IPS-20b (cell line): ENCODE measurements around the gene CCDC190.

ENCODE experiments used
- H3K27ac ChIP-seq: one replicate; pipeline ENCODE4 v1.5.1; 2013; ENCODE audit warnings: low read length
- H3K27me3 ChIP-seq: 2 replicates; pipeline ENCODE4 v1.6.1; 2013; ENCODE audit warnings: mild to moderate bottlenecking, low read length, inconsistent platforms; ENCODE audit not compliant: insufficient read depth
- H3K36me3 ChIP-seq: 2 replicates; pipeline ENCODE4 v1.6.1; 2013; ENCODE audit warnings: low read depth, mild to moderate bottlenecking, inconsistent platforms, low read length, moderate library complexity; ENCODE audit not compliant: insufficient read depth
- H3K4me1 ChIP-seq: 2 replicates; pipeline ENCODE4 v1.6.1; 2013; ENCODE audit warnings: mild to moderate bottlenecking, control low read depth, inconsistent platforms, low read length, moderate library complexity; ENCODE audit not compliant: insufficient read depth
- H3K4me3 ChIP-seq: 2 replicates; pipeline ENCODE4 v1.5.1; 2013; ENCODE audit warnings: mild to moderate bottlenecking, low read length, inconsistent platforms
- H3K9ac ChIP-seq: 2 replicates; pipeline ENCODE4 v1.6.1; 2013; ENCODE audit warnings: low read depth, mild to moderate bottlenecking, inconsistent platforms, low read length, moderate library complexity
- H3K9me3 ChIP-seq: 2 replicates; pipeline ENCODE4 v1.6.1; 2013; ENCODE audit warnings: mild to moderate bottlenecking, low read depth, low read length, inconsistent platforms; ENCODE audit not compliant: insufficient read depth

The CCDC190 gene

GRCh38 chr1:162861101-162861500 lies at the start of gene CCDC190:
Gene CCDC190 (minus strand): TSS chr1:162861175. CDS start chr1:162859646, 1,529 bp downstream.
- Histone ChIP-seq H3K4me1 (no peaks in the 10 kb centered on the region), H3K4me3 (no peak within 1 kb of the TSS), H3K36me3 (no peaks in the 10 kb centered on the region), H3K9me3 (no peaks in the 10 kb centered on the region), H3K9ac (no peak within 1 kb of the TSS), H3K27me3 (no peaks in the 10 kb centered on the region), H3K27ac (no peak within 1 kb of the TSS)

DNA sequence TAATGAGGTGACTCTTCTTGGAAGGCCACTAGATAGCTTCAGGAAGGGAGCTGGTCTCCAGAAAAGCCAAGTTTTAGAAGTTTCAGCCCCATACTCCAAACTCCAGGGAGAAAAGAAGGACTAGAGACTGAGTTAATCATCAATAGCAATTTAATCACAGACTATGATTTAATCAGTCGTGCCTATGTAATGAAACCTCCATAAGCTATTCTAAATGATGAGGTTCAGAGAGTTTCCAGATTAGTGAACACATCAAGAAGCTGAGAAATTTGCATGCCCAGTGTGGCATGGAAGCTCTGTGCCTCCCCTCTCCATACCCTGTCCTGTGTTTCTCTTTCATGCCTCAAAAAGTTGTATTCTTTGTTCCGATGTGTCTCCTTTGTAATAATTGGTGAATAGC lies 49.2 kb upstream of the CCDC190 start:
- Histone ChIP-seq H3K27ac (no peak overlapping the region), H3K4me3 (no peak overlapping the region), H3K4me1 (0 out of 2 replicates have a peak, but pooled peaks cover under 1% of the 10 kb centered on the region), H3K9ac (no peak overlapping the region), H3K27me3 (no peaks in the 10 kb centered on the region), H3K36me3 (no peaks in the 10 kb centered on the region), H3K9me3 (peaks cover 14% of the 10 kb centered on the region)

GRCh38 chr1:162908780-162909179 lies 47.8 kb upstream of the CCDC190 start:
- H3K9ac ChIP-seq: no peak overlapping the region
- peaks cover 14% of the 10 kb centered on the region for H3K9me3 ChIP-seq
- no peaks in the 10 kb centered on the region for H3K27me3 ChIP-seq
- H3K4me3 ChIP-seq: no peak overlapping the region
- 0 out of 2 replicates have a peak, but pooled peaks cover 5% of the 10 kb centered on the region for H3K4me1 ChIP-seq
- H3K27ac ChIP-seq: no peak overlapping the region
- H3K36me3 ChIP-seq: no peaks in the 10 kb centered on the region

GRCh38 chr1:162908236-162908635 lies 47.3 kb upstream of the CCDC190 start:
- Histone ChIP-seq H3K36me3 (no peaks in the 10 kb centered on the region), H3K9ac (no peak overlapping the region), H3K27ac (no peak overlapping the region)

DNA sequence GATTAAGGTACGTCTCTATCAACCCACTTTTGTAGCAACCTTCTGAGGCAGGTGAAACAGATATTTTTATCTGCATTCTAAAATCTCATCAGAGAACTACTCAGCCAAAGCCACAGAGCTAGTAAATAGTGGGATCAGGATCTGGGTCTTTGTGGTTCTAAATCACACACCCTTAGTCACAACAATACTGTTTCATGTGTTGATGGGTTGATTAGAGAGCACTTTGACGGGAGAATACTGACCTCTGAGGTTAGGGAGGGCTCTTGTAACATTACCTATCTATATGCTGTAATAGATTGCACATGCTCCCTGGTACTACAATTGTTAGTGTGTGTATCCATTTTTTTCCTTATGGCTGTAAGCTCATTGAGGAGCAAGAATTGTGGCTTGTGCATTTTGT lies 45.5 kb upstream of the CCDC190 start:
- H3K36me3 ChIP-seq: no peaks in the 10 kb centered on the region
- 0 out of 2 replicates have a peak, but pooled peaks cover 5% of the 10 kb centered on the region for H3K4me1 ChIP-seq
- no peaks in the 10 kb centered on the region for H3K27me3 ChIP-seq
- no peaks in the 10 kb centered on the region for H3K9me3 ChIP-seq
- H3K27ac ChIP-seq: no peak overlapping the region
- no peak overlapping the region for H3K4me3 ChIP-seq
- H3K9ac ChIP-seq: no peak overlapping the region

More at GRCh38 chr1:162908236-162908635, 47.3 kb upstream of the CCDC190 start:
- Histone ChIP-seq H3K4me3 (no peak overlapping the region), H3K4me1 (0 out of 2 replicates have a peak, but pooled peaks cover 5% of the 10 kb centered on the region), H3K27me3 (no peaks in the 10 kb centered on the region), H3K9me3 (peaks cover 9% of the 10 kb centered on the region; the same call in 1 of the 2 replicates)

GRCh38 chr1:162905174-162906158 lies 44.5 kb upstream of the CCDC190 start:
- no peaks in the 10 kb centered on the region for H3K9me3 ChIP-seq
- H3K4me1 ChIP-seq: 0 out of 2 replicates have a peak, but pooled peaks cover 5% of the 10 kb centered on the region
- H3K36me3 ChIP-seq: no peaks in the 10 kb centered on the region
- no peak overlapping the region for H3K4me3 ChIP-seq
- H3K27ac ChIP-seq: no peak overlapping the region
- H3K27me3 ChIP-seq: no peaks in the 10 kb centered on the region
- no peak overlapping the region for H3K9ac ChIP-seq

DNA sequence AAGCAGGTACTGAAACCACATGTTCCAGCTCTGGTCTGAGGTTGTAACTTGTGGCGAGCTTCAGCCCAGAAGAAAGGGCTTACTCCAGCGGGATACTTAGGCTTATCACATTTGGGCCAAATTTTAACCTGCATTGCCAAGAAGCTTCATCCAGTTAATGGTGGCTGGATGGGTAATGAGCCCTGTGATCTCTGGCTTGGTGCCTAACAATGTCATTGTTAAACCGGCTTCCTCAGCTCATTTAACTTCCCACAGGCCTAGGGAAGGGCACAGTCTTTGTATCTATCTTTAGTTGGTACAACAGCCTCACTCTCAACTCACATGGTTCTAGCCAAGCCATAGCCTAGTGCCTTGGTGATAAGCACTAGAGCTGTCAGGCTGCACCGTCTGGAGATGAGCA lies 43.6 kb upstream of the CCDC190 start:
- Histone ChIP-seq H3K9ac (no peak overlapping the region), H3K27ac (no peak overlapping the region), H3K36me3 (no peaks in the 10 kb centered on the region), H3K4me3 (no peak overlapping the region), H3K4me1 (0 out of 2 replicates have a peak, but pooled peaks cover 5% of the 10 kb centered on the region), H3K27me3 (no peaks in the 10 kb centered on the region), H3K9me3 (no peaks in the 10 kb centered on the region)

DNA sequence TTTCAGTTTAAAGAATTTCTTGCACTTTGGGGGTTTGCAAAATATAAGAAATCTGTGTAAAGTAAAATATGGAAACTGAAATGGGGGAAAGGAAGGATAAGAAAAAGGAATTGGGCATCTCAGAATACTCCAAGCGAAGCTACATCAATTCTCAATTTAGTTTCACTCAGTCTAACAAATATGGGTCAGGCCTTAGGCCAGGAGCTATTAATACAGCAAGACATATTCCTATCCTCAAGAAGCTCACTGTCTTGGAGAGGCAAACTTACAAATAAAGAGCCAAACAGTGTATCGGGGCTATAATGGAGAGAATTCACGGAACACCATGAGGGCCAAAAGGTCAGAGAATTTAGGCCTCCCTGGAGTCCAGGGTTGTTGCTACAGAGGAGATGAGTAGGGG lies 43.0 kb upstream of the CCDC190 start:
- Histone ChIP-seq H3K36me3 (no peaks in the 10 kb centered on the region), H3K27me3 (no peaks in the 10 kb centered on the region), H3K4me1 (0 out of 2 replicates have a peak, but pooled peaks cover 5% of the 10 kb centered on the region), H3K9me3 (no peaks in the 10 kb centered on the region), H3K27ac (no peak overlapping the region), H3K4me3 (no peak overlapping the region), H3K9ac (no peak overlapping the region)

DNA sequence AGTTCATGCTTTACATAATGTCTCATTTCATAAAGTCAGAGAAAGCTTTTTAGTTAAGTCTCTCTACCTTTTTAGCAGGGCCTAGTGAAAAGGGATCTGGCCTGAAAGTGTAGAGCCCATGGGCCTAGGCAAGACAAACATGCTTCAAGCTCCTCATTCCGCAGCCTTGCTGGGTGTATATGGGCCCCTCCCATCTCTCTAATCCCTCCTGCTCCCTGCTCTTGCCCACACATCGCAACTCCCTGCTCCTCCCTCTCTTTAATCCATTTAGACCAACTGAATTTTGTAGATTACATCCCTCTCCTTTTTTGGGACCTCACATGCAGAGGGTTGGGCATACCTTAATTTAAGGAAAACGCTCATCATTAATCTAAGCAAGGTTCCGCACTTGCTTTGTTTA lies 42.3 kb upstream of the CCDC190 start:
- H3K27me3 ChIP-seq: no peaks in the 10 kb centered on the region
- no peak overlapping the region for H3K4me3 ChIP-seq
- no peak overlapping the region for H3K9ac ChIP-seq
- H3K4me1 ChIP-seq: 0 out of 2 replicates have a peak, but pooled peaks cover 5% of the 10 kb centered on the region
- H3K36me3 ChIP-seq: no peaks in the 10 kb centered on the region
- no peaks in the 10 kb centered on the region for H3K9me3 ChIP-seq
- no peak overlapping the region for H3K27ac ChIP-seq

- Histone ChIP-seq H3K9ac (no peak overlapping the region), H3K4me1 (0 out of 2 replicates have a peak, but pooled peaks cover 5% of the 10 kb centered on the region), H3K9me3 (no peaks in the 10 kb centered on the region), H3K27me3 (no peaks in the 10 kb centered on the region), H3K27ac (no peak overlapping the region), H3K36me3 (no peaks in the 10 kb centered on the region), H3K4me3 (no peak overlapping the region)
Observed at GRCh38 chr1:162902416-162902815, 41.4 kb upstream of the CCDC190 start.

- H3K27ac ChIP-seq: no peak overlapping the region
- no peaks in the 10 kb centered on the region for H3K27me3 ChIP-seq
- H3K9ac ChIP-seq: no peak overlapping the region
- H3K4me3 ChIP-seq: no peak overlapping the region
- H3K4me1 ChIP-seq: 0 out of 2 replicates have a peak, but pooled peaks cover 5% of the 10 kb centered on the region
- no peaks in the 10 kb centered on the region for H3K9me3 ChIP-seq
- no peaks in the 10 kb centered on the region for H3K36me3 ChIP-seq
Observed at GRCh38 chr1:162901243-162901642, 40.3 kb upstream of the CCDC190 start.
